ENCODE results near the gene PRRG2.

The PRRG2 gene

DNA sequence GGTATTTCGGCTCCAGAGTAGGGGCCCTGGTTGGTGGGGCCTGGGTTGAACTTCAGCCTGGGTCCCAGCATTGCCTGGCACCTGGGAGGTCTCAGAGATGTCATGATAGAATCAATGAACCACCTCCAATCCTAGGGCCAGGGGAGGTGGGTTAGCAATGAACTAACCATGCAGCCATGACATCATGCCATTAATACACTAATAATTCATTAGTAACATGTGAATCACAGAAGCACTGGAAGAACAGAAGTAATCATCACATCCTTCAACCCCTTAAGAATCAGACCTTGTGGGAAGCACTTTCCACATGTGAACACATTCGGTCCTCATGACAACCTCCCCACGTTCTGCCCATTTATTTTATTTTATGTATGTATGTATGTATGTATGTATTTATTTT lies 7.7 kb upstream of the PRRG2 start:
- Histone ChIP-seq H3K4me3 (ENCODE audit: low read depth, low read length) (no peak overlapping the region), H3K27me3 (ENCODE audit: control insufficient read depth, insufficient read depth, low read length) (no peaks in the 10 kb centered on the region), H3K9ac (no peak overlapping the region), H3K9me3 (ENCODE audit: control insufficient read depth, low read length) (no peaks in the 10 kb centered on the region), H3K4me1 (peaks cover 10% of the 10 kb centered on the region), H2AFZ (no peak overlapping the region), H3K79me2 (peaks cover 53% of the 10 kb centered on the region), H3K36me3 (ENCODE audit: control insufficient read depth, insufficient read depth, low read length) (no peaks in the 10 kb centered on the region), H3K4me2 (ENCODE audit: low read length) (no peak overlapping the region), H3K27ac (no peak overlapping the region)
- TF ChIP-seq, protein P1, sequence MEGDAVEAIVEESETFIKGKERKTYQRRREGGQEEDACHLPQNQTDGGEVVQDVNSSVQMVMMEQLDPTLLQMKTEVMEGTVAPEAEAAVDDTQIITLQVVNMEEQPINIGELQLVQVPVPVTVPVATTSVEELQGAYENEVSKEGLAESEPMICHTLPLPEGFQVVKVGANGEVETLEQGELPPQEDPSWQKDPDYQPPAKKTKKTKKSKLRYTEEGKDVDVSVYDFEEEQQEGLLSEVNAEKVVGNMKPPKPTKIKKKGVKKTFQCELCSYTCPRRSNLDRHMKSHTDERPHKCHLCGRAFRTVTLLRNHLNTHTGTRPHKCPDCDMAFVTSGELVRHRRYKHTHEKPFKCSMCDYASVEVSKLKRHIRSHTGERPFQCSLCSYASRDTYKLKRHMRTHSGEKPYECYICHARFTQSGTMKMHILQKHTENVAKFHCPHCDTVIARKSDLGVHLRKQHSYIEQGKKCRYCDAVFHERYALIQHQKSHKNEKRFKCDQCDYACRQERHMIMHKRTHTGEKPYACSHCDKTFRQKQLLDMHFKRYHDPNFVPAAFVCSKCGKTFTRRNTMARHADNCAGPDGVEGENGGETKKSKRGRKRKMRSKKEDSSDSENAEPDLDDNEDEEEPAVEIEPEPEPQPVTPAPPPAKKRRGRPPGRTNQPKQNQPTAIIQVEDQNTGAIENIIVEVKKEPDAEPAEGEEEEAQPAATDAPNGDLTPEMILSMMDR (IDR thresholded peaks at IDR 0.05) = no peak

DNA sequence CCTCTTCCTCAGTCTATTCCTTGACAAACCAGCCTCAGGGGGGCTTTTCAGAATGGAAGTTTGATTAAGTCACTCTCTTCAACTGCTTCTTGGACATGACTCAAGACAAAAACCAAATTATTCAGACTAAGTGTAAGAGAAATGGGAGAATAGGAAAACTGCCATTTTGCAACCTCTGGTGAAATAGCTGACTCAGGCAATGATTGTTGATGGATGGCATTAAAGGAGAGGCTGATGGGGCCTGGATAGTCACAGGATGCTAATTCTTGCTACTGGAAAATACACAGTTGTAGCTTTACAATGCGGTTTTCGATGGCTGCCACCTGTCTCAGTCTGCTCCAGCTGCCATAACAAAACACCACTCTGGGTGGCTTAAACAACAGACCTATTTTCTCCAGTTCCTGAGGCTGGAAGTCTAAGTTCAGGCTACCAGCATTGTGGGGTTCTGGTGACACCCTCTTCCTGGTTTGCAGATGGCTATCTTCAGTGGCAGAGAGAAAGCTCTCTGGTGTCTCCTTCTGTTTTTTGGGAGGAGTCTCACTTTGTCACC lies 6.8 kb upstream of the PRRG2 start:
- TF ChIP-seq, protein P1 (IDR thresholded peaks at IDR 0.05) = no peak
- Histone ChIP-seq H2AFZ (no peak overlapping the region), H3K9me3 (ENCODE audit: control insufficient read depth, low read length) (no peaks in the 10 kb centered on the region), H3K4me1 (peaks cover 12% of the 10 kb centered on the region), H3K27me3 (ENCODE audit: control insufficient read depth, insufficient read depth, low read length) (no peaks in the 10 kb centered on the region), H3K79me2 (peaks cover 47% of the 10 kb centered on the region), H3K9ac (no peak overlapping the region), H3K4me2 (ENCODE audit: low read length) (no peak overlapping the region), H3K4me3 (ENCODE audit: low read depth, low read length) (no peak overlapping the region), H3K27ac (no peak overlapping the region), H3K36me3 (ENCODE audit: control insufficient read depth, insufficient read depth, low read length) (no peaks in the 10 kb centered on the region)

DNA sequence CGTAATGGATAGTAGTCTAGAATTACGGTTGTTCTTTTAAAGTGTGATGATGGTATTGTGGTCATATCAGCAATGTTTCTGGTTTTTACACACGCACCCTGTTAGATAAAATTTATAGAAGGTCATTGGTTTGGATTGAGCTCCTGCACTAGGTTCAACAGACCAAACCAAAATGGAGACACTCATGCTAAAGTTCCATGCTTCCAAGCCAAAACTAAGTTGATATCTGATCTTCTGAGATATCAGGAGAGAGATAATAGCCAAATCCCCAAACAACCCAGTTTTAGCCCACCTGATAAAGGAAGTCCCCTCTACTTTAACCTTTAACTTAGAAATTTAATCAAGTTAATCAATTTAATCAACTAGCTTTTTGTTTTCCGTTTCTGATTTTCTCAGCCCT lies 1.9 kb upstream of the PRRG2 start:
- Histone ChIP-seq H3K4me1 (peaks cover 5% of the 10 kb centered on the region), H3K9ac (no peak overlapping the region), H2AFZ (no peak overlapping the region), H3K9me3 (ENCODE audit: control insufficient read depth, low read length) (no peaks in the 10 kb centered on the region), H3K36me3 (ENCODE audit: control insufficient read depth, insufficient read depth, low read length) (no peaks in the 10 kb centered on the region), H3K27me3 (ENCODE audit: control insufficient read depth, insufficient read depth, low read length) (no peaks in the 10 kb centered on the region), H3K4me2 (ENCODE audit: low read length) (peak overlapping the region; percentile 84), H3K27ac (no peak overlapping the region), H3K79me2 (peaks cover 34% of the 10 kb centered on the region), H3K4me3 (ENCODE audit: low read depth, low read length) (peak overlapping the region; percentile 88)
- TF ChIP-seq, protein P1 (IDR thresholded peaks at IDR 0.05) = no peak

DNA sequence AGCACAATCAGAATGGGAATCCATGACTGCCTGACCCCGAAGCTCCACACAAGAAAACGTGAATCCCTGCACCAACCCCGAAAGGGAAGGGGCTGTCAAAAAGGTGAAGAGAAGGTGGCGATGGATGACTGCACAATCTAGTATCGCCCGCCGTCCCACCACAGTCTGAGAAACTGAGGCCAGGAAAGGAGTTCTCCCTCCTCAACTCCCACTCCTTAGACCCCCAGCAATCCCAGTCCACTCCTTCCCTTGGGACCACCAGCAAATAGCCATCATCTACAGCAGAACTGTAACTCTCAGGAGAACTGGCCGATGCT lies 1.2 kb upstream of the PRRG2 start:
- Histone ChIP-seq H3K4me3 (ENCODE audit: low read depth, low read length) (peak overlapping the region; percentile 88), H3K36me3 (ENCODE audit: control insufficient read depth, insufficient read depth, low read length) (no peaks in the 10 kb centered on the region), H2AFZ (peak overlapping the region; percentile 95), H3K27ac (peak overlapping the region; percentile 73), H3K27me3 (ENCODE audit: control insufficient read depth, insufficient read depth, low read length) (no peaks in the 10 kb centered on the region), H3K4me2 (ENCODE audit: low read length) (peak overlapping the region; percentile 84), H3K9ac (peak overlapping the region; percentile 55), H3K9me3 (ENCODE audit: control insufficient read depth, low read length) (no peaks in the 10 kb centered on the region), H3K4me1 (peaks cover 5% of the 10 kb centered on the region), H3K79me2 (peaks cover 31% of the 10 kb centered on the region)
- TF ChIP-seq, protein P1 (IDR thresholded peaks at IDR 0.05) = no peak

DNA sequence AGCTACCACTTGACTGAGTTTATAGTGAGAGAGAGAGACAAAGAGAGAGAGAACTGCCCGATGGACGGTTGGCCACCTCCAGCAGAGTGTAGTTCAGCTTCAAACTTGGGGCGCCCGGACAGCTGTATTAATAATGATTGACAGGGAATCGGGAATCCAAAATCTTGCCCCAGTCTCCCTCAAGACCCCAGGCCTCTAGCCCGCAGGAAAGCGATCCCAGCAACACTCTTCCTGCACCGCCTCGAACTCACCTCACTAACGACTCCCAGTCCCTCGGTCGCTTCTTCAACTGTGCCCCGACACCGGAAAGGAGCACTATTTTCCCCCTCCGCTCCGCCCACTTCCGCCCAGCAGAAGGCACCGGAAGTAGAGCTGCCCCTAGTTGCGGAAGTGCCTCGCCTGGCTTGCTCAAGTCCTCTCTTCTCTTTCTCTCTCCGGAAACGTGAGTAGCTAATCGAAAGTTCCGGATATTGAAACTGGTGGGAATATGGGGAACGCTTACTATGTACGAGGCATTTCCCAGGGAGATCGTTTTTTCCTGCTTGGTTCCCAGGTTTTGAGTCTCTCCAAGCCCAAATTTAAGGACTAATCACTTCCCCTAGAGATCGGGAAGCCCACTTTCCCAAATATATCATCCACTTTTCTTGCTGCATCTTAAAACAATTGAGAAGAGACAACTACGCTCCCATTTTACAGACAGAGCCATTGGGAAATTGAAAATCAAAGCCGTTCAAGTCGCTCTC lies 681 bp upstream of the PRRG2 start, which contains the start of gene NOSIP:
TSS of gene NOSIP (minus strand) at position 293 of the 743 bp plus-strand sequence. CDS start 19,865 bp downstream, outside the sequence.
- no peaks in the 10 kb centered on the region for H3K36me3 ChIP-seq (ENCODE audit: control insufficient read depth, insufficient read depth, low read length)
- H2AFZ ChIP-seq = peak within 1 kb of the TSS; percentile 95
- H3K9me3 ChIP-seq (ENCODE audit: control insufficient read depth, low read length) = no peaks in the 10 kb centered on the region
- peak within 1 kb of the TSS; percentile 55 for H3K9ac ChIP-seq
- H3K27ac ChIP-seq = peak within 1 kb of the TSS; percentile 73
- H3K79me2 ChIP-seq = peaks cover 25% of the 10 kb centered on the region
- TF ChIP-seq, protein P1 (IDR thresholded peaks at IDR 0.05) = no peak
- peak within 1 kb of the TSS; percentile 88 for H3K4me3 ChIP-seq (ENCODE audit: low read depth, low read length)
- H3K4me1 ChIP-seq = peaks cover 5% of the 10 kb centered on the region
- no peaks in the 10 kb centered on the region for H3K27me3 ChIP-seq (ENCODE audit: control insufficient read depth, insufficient read depth, low read length)
- H3K4me2 ChIP-seq (ENCODE audit: low read length) = peak within 1 kb of the TSS; percentile 84
